Tibial nerve (tissue), 4 donors: ENCODE data around the gene PXN.

Source experiments
- EP300 ChIP-seq, 2 donors: sonication (generic); formaldehyde crosslinking; IDR thresholded peaks; one replicate each; pipeline ENCODE4 v1.6.1; 2017; ENCODE audit warnings: antibody characterized with exemption in 2 of 2, mild to moderate bottlenecking in 1 of 2
- POLR2A ChIP-seq, 2 donors: fragments of 450-650 bp; IDR thresholded peaks; one replicate each; pipeline ENCODE4 v1.6.1; 2017; ENCODE audit warnings: antibody characterized with exemption in 2 of 2, mild to moderate bottlenecking in 2 of 2, moderate library complexity in 2 of 2
- TF ChIP-seq, protein P1 (sequence below), 5 experiments: fragments of 200-600 bp in 3 of 5; fragments of 450-650 bp in 2 of 5; sonication (generic) in 3 of 5; IDR thresholded peaks; one replicate each; pipeline ENCODE4 v1.5.1; 2016 to 2019; ENCODE audit warnings: antibody characterized with exemption in 5 of 5, mild to moderate bottlenecking in 3 of 5, moderate library complexity in 2 of 5

GRCh38 chr12:120190985-120191480 is 74.5 kb downstream of the PXN start:
- TF ChIP-seq EP300 (IDR thresholded peaks at IDR 0.05): no peak
- TF ChIP-seq, protein P1, sequence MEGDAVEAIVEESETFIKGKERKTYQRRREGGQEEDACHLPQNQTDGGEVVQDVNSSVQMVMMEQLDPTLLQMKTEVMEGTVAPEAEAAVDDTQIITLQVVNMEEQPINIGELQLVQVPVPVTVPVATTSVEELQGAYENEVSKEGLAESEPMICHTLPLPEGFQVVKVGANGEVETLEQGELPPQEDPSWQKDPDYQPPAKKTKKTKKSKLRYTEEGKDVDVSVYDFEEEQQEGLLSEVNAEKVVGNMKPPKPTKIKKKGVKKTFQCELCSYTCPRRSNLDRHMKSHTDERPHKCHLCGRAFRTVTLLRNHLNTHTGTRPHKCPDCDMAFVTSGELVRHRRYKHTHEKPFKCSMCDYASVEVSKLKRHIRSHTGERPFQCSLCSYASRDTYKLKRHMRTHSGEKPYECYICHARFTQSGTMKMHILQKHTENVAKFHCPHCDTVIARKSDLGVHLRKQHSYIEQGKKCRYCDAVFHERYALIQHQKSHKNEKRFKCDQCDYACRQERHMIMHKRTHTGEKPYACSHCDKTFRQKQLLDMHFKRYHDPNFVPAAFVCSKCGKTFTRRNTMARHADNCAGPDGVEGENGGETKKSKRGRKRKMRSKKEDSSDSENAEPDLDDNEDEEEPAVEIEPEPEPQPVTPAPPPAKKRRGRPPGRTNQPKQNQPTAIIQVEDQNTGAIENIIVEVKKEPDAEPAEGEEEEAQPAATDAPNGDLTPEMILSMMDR (IDR thresholded peaks at IDR 0.05): no peak
- TF ChIP-seq POLR2A (IDR thresholded peaks at IDR 0.05): no peak
